CD4-positive, alpha-beta T cell (primary cell): Measurements from ENCODE around the gene SYPL1. TPM values are rescaled to one million over a fixed set of nuclear protein-coding genes. Genes with fewer than 3 reads are reported as not detected.

Source experiments
- ATAC-seq: fragments of 200-7000 bp; cut with Tn5 transposase; one replicate; pipeline ENCODE4 v1.10.0; 2022; ENCODE audit warnings: mild to moderate bottlenecking; ENCODE audit not compliant: poor library complexity
- CTCF ChIA-PET: fragments of 350-600 bp; sonication (Branson Sonifier 250); formaldehyde crosslinking; loops from one replicate; lab custom pipeline; 2021; ENCODE audit warnings: antibody characterized with exemption, inconsistent platforms; lab: Charles Lee
- POLR2A ChIA-PET: fragments of 350-600 bp; sonication (Branson Sonifier 250); formaldehyde crosslinking; loops from one replicate; lab custom pipeline; 2021; ENCODE audit warnings: antibody characterized with exemption, inconsistent platforms; lab: Charles Lee
- DNase-seq, 14 experiments: peaks; one replicate each; pipeline ENCODE4 v3.0.0-alpha.2; 2013 to 2020; ENCODE audit warnings: mixed read lengths in 2 of 14
- H3K27ac ChIP-seq, 2 donors: one replicate each; pipeline versions ENCODE4 v1.5.1 to v1.7.0; 2013; ENCODE audit warnings: low read length in 2 of 2, low read depth in 1 of 2, mild to moderate bottlenecking in 1 of 2
- H3K27me3 ChIP-seq, 2 experiments: 1 replicate in 1 of 2; 2 replicates in 1 of 2; pipeline versions ENCODE4 v1.6.1 to v1.7.0; 2013; ENCODE audit warnings: low read length in 2 of 2, control low read depth in 1 of 2, mild to moderate bottlenecking in 1 of 2, moderate library complexity in 1 of 2; ENCODE audit not compliant: insufficient read depth in 2 of 2, control insufficient read depth in 1 of 2
- H3K36me3 ChIP-seq: one replicate; pipeline ENCODE4 v1.6.1; 2013; ENCODE audit warnings: low read length, control low read depth; ENCODE audit not compliant: insufficient read depth
- H3K4me1 ChIP-seq: one replicate; pipeline ENCODE4 v1.6.1; 2013; ENCODE audit warnings: low read length, control low read depth; ENCODE audit not compliant: insufficient read depth
- H3K4me3 ChIP-seq: one replicate; pipeline ENCODE4 v1.5.1; 2013; ENCODE audit warnings: mild to moderate bottlenecking, low read length, moderate library complexity
- H3K9me3 ChIP-seq, 2 experiments: 1 replicate in 1 of 2; 2 replicates in 1 of 2; pipeline versions ENCODE4 v1.6.1 to v1.7.0; 2013; ENCODE audit warnings: low read length in 2 of 2, mild to moderate bottlenecking in 2 of 2, control low read depth in 1 of 2, moderate library complexity in 1 of 2; ENCODE audit not compliant: control insufficient read depth in 1 of 2, insufficient read depth in 1 of 2
- H3K27ac Mint-ChIP-seq: one replicate; pipeline ENCODE4 v1.8.0; 2020; ENCODE audit warnings: mixed read lengths
- H3K27me3 Mint-ChIP-seq: one replicate; pipeline ENCODE4 v1.8.0; 2021; ENCODE audit warnings: mixed read lengths
- H3K36me3 Mint-ChIP-seq: one replicate; pipeline ENCODE4 v1.8.0; 2021; ENCODE audit warnings: low read depth, mixed read lengths
- H3K4me1 Mint-ChIP-seq: one replicate; pipeline ENCODE4 v1.8.0; 2021; ENCODE audit warnings: low read depth, mixed read lengths
- H3K4me3 Mint-ChIP-seq: one replicate; pipeline ENCODE4 v1.8.0; 2020; ENCODE audit warnings: mild to moderate bottlenecking, mixed read lengths
- H3K9me3 Mint-ChIP-seq: one replicate; pipeline ENCODE4 v1.8.0; 2020; ENCODE audit warnings: mixed read lengths
- CTCF ChIP-seq: fragments of 200-600 bp; IDR thresholded peaks from one replicate; pipeline ENCODE4 v1.8.0; 2022; ENCODE audit warnings: antibody characterized with exemption, mild to moderate bottlenecking
- intact Hi-C, 2 experiments: fragments of 100-400 bp; cut with DNase I in 1 of 2; cut with micrococcal nuclease in 1 of 2; formaldehyde crosslinking; loops; one replicate each; pipeline versions ENCODE4 v1.15.1 to v1.9.0; 2023 to 2025; cut with DNase I, micrococcal nuclease
- total RNA-seq, 174 experiments: library from RNA in 2 of 174; stranded (reverse) in 2 of 174; gene quantifications; one replicate each; pipeline ENCODE4 v1.2.3 and lab custom pipeline; 2021 to 2026

The SYPL1 gene
- total RNA-seq, 2 experiments from 2014 or later = 51.2 to 53.1 TPM

DNA sequence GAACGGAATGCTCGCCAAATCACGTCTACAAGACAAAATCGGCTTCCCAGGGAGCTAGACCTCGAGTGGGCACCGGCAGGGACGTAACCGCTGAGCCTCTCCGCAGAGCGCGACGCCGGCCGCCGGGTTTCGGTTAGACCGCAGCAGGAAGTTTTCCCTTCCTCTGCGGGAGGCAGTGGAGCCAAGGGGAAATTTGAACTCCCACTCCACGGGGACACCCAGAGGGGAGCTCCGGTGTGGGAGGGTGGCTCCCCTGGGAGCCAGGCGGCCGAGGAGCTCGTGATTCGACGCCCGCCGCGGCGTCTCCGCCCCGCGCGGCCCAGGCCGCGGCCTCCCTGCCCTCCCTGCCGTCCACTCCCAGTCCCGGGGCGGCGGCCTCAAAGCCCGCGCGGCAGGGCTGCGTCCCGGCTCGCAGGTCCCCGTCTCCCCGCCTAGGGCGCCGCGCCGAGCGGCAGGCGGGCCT is 426 bp downstream of the SYPL1 start:
- POLR2A ChIA-PET = interaction anchor here (0.8 to 10.6 kb wide), 26 partner anchors 8 to 1632 kb away, joined by 3 to 149 read pairs (median 6); partner anchors contain the start of genes CBLL1, CCDC71L, HBP1 and KMT2E
- peak overlapping the region; percentile 78 to 81 for H3K27ac ChIP-seq
- H3K27ac Mint-ChIP-seq = peak overlapping the region; percentile 90
- H3K4me1 ChIP-seq = peaks cover 26% of the 10 kb centered on the region
- H3K27me3 ChIP-seq = no peaks in the 10 kb centered on the region
- ATAC-seq = peak; percentile 30
- H3K4me3 Mint-ChIP-seq = peak overlapping the region; percentile 94
- CTCF ChIA-PET = interaction anchor here (1.1 to 2.9 kb wide), 3 partner anchors 8 to 234 kb away, joined by 3 to 11 read pairs (median 8); no protein-coding TSS in a partner anchor
- H3K36me3 Mint-ChIP-seq = peaks cover 14% of the 10 kb centered on the region
- TF ChIP-seq CTCF = no peak
- no peaks in the 10 kb centered on the region for H3K36me3 ChIP-seq
- H3K4me1 Mint-ChIP-seq = peaks cover 71% of the 10 kb centered on the region
- no peaks in the 10 kb centered on the region for H3K9me3 Mint-ChIP-seq
- no peaks in the 10 kb centered on the region for H3K9me3 ChIP-seq
- intact Hi-C loops = loop anchor here (2.0 to 5.0 kb wide), 7 partner anchors 15 to 1061 kb away; partner anchors contain the start of genes ATXN7L1 (in 2 of the 2), NAMPT (in 2 of the 2) and RINT1 (in 1 of the 2)
- peak overlapping the region; percentile 73 for H3K4me3 ChIP-seq
- peak in 6 of 14 experiments; percentile 6 to 71 (median 28) for DNase-seq
- H3K27me3 Mint-ChIP-seq = no peaks in the 10 kb centered on the region

- peaks cover 67% of the 10 kb centered on the region for H3K4me1 Mint-ChIP-seq
- Histone ChIP-seq H3K9me3 (no peaks in the 10 kb centered on the region), H3K4me3 (peak overlapping the region; percentile 73), H3K27ac (peak overlapping the region; percentile 78 to 81), H3K4me1 (peaks cover 26% of the 10 kb centered on the region), H3K27me3 (no peaks in the 10 kb centered on the region), H3K36me3 (no peaks in the 10 kb centered on the region)
- no peak for TF ChIP-seq CTCF
- ChIA-PET POLR2A (interaction anchor here (0.8 to 10.6 kb wide), 20 partner anchors 8 to 1058 kb away, joined by 3 to 149 read pairs (median 6); partner anchors contain the start of genes CCDC71L, HBP1 and RINT1), CTCF (interaction anchor here (0.6 to 2.9 kb wide), 4 partner anchors 8 to 54 kb away, joined by 3 to 11 read pairs (median 7); no protein-coding TSS in a partner anchor)
- no peaks in the 10 kb centered on the region for H3K9me3 Mint-ChIP-seq
- DNase-seq (peak in 2 of 14 experiments; percentile 31 to 43), ATAC-seq (no peak)
- no peaks in the 10 kb centered on the region for H3K27me3 Mint-ChIP-seq
- H3K4me3 Mint-ChIP-seq = peak overlapping the region; percentile 91
- peak overlapping the region; percentile 90 for H3K27ac Mint-ChIP-seq
- H3K36me3 Mint-ChIP-seq = peaks cover 14% of the 10 kb centered on the region
- intact Hi-C loops = loop anchor here (2.0 to 5.0 kb wide), 7 partner anchors 16 to 1061 kb away; partner anchors contain the start of genes ATXN7L1 (in 2 of the 2), NAMPT (in 2 of the 2) and RINT1 (in 1 of the 2)
These were observed 1.0 kb downstream of the SYPL1 start for GRCh38 chr7:106110885-106111654.

- H3K9me3 Mint-ChIP-seq = no peaks in the 10 kb centered on the region
- H3K4me3 Mint-ChIP-seq = peak overlapping the region; percentile 78
- H3K27me3 ChIP-seq = no peaks in the 10 kb centered on the region
- no peak overlapping the region for H3K27ac ChIP-seq
- H3K4me3 ChIP-seq = no peak overlapping the region
- CTCF ChIA-PET = interaction anchor here (1.0 to 2.9 kb wide), 2 partner anchors 9 to 44 kb away, joined by 3 to 11 read pairs; no protein-coding TSS in a partner anchor
- POLR2A ChIA-PET = interaction anchor here (0.9 to 10.6 kb wide), 4 partner anchors 10 to 1059 kb away, joined by 3 to 149 read pairs (median 12); partner anchors contain the start of gene HBP1
- ATAC-seq = no peak
- peaks cover 21% of the 10 kb centered on the region for H3K36me3 Mint-ChIP-seq
- intact Hi-C loops = loop anchor here (2.0 to 5.0 kb wide), 7 partner anchors 17 to 1062 kb away; partner anchors contain the start of genes ATXN7L1 (in 2 of the 2), NAMPT (in 2 of the 2) and RINT1 (in 1 of the 2)
- no peaks in the 10 kb centered on the region for H3K9me3 ChIP-seq
- no peak for TF ChIP-seq CTCF
- peaks cover 69% of the 10 kb centered on the region for H3K4me1 Mint-ChIP-seq
- peaks cover 26% of the 10 kb centered on the region for H3K4me1 ChIP-seq
- peak overlapping the region; percentile 90 for H3K27ac Mint-ChIP-seq
- peak in 2 of 14 experiments; percentile 12 to 19 for DNase-seq
- no peaks in the 10 kb centered on the region for H3K36me3 ChIP-seq
- no peaks in the 10 kb centered on the region for H3K27me3 Mint-ChIP-seq
These were observed 1.9 kb downstream of the SYPL1 start for GRCh38 chr7:106110238-106110560.
